PC-3 (cell line): Measurements from ENCODE around the gene WDR27. TPM values are rescaled to one million over a fixed set of nuclear protein-coding genes. Genes with fewer than 3 reads are reported as not detected.

Experiments
- ATAC-seq: fragments of 200-7000 bp; cut with Tn5 transposase; 2 replicates; pipeline ENCODE4 v1.9.1; 2020; ENCODE audit warnings: mild to moderate bottlenecking, moderate library complexity
- BruUV-seq: library from RNA; stranded (reverse); fragments of 400-500 nt; replicated peaks from 2 replicates; lab custom pipeline; 2021; lab: Mats Ljungman, UMichigan
- CTCF ChIA-PET: fragments of 300-600 bp; sonication (Branson Sonifier 250); formaldehyde crosslinking; loops from one replicate; lab custom pipeline; 2022; ENCODE audit warnings: antibody characterized with exemption; lab: Charles Lee
- POLR2A ChIA-PET: fragments of 300-600 bp; sonication (Branson Sonifier 250); formaldehyde crosslinking; loops from one replicate; lab custom pipeline; 2022; ENCODE audit warnings: antibody characterized with exemption; ENCODE audit not compliant: unreplicated experiment; lab: Charles Lee
- DNase-seq: peaks from one replicate; pipeline ENCODE4 v3.0.0-alpha.2; 2015
- H2AFZ ChIP-seq: fragments of 300-600 bp; sonication (generic); 2 replicates; pipeline ENCODE4 v1.6.0; 2016; ENCODE audit warnings: antibody characterized with exemption, low read length
- H3F3A ChIP-seq: fragments of 300-600 bp; sonication (generic); one replicate; pipeline ENCODE4 v1.6.0; 2017; ENCODE audit warnings: antibody characterized with exemption, low read length, control low read depth, mild to moderate bottlenecking; ENCODE audit not compliant: unreplicated experiment
- H3K27ac ChIP-seq: fragments of 300-600 bp; sonication (generic); 2 replicates; pipeline ENCODE4 v1.5.1; 2016; ENCODE audit warnings: mild to moderate bottlenecking, low read length
- H3K27me3 ChIP-seq: fragments of 300-600 bp; sonication (generic); 2 replicates; pipeline ENCODE4 v1.6.1; 2016; ENCODE audit warnings: low read length, mixed read lengths
- H3K36me3 ChIP-seq: fragments of 300-600 bp; sonication (generic); 2 replicates; pipeline ENCODE4 v1.6.1; 2016; ENCODE audit warnings: low read depth, mixed run types, low read length, mixed read lengths
- H3K4me1 ChIP-seq: fragments of 300-600 bp; sonication (generic); 2 replicates; pipeline ENCODE4 v1.5.1; 2016; ENCODE audit warnings: low read length; ENCODE audit not compliant: insufficient read depth
- H3K4me2 ChIP-seq: fragments of 300-600 bp; sonication (generic); 2 replicates; pipeline ENCODE4 v1.6.0; 2016; ENCODE audit warnings: low read length
- H3K4me3 ChIP-seq: fragments of 300-600 bp; sonication (generic); 2 replicates; pipeline ENCODE4 v1.5.1; 2016; ENCODE audit warnings: mild to moderate bottlenecking, low read length, mixed read lengths
- H3K79me2 ChIP-seq: fragments of 300-600 bp; sonication (generic); 2 replicates; pipeline ENCODE4 v1.6.1; 2017; ENCODE audit warnings: low read length, mixed read lengths
- H3K9ac ChIP-seq: fragments of 300-600 bp; sonication (generic); 2 replicates; pipeline ENCODE4 v1.6.0; 2016; ENCODE audit warnings: mild to moderate bottlenecking, low read length
- H3K9me2 ChIP-seq: fragments of 300-600 bp; sonication (generic); replicated peaks from 2 replicates; pipeline ENCODE4 v1.6.1; 2016; ENCODE audit warnings: mixed run types, low read length, mixed read lengths
- H3K9me3 ChIP-seq: fragments of 300-600 bp; sonication (generic); 2 replicates; pipeline ENCODE4 v1.6.1; 2016; ENCODE audit warnings: low read length, mixed read lengths
- H4K20me1 ChIP-seq: fragments of 300-600 bp; sonication (generic); 2 replicates; pipeline ENCODE4 v1.6.1; 2016; ENCODE audit warnings: low read length, mixed read lengths
- CTCF ChIP-seq: fragments of 300-600 bp; sonication (generic); conservative IDR thresholded peaks from 2 replicates; pipeline ENCODE4 v1.5.1; 2017; ENCODE audit warnings: antibody characterized with exemption, low read depth, mild to moderate bottlenecking, low read length
- EZH2 ChIP-seq: fragments of 300-600 bp; sonication (generic); IDR thresholded peaks from one replicate; pipeline ENCODE4 v1.6.1; 2017; ENCODE audit warnings: antibody characterized with exemption, mild to moderate bottlenecking, low read length; ENCODE audit not compliant: unreplicated experiment
- EZH2phosphoT487 ChIP-seq: fragments of 300-600 bp; sonication (generic); IDR thresholded peaks from 2 replicates; pipeline ENCODE4 v1.6.1; 2018; ENCODE audit warnings: mild to moderate bottlenecking, antibody characterized with exemption, low read length, borderline replicate concordance
- intact Hi-C: fragments of 100-400 bp; cut with micrococcal nuclease; formaldehyde crosslinking; loops from 2 replicates; pipeline ENCODE4 v1.9.0; 2023
- total RNA-seq: library from RNA; depleted of rRNA; stranded (reverse); fragments of >200 nt; gene quantifications from 2 replicates; pipeline ENCODE4 v1.2.3, GENCODE V29; 2014

The WDR27 gene
- total RNA-seq, 1 experiment from 2014 or later, result 20.0 TPM

GRCh38 chr6:169738204-169738975 is 36.6 kb upstream of the WDR27 start:
- no peaks in the 10 kb centered on the region for H3K9me2 ChIP-seq
- H3F3A ChIP-seq, result no peaks in the 10 kb centered on the region
- H3K4me1 ChIP-seq, result no peaks in the 10 kb centered on the region
- H3K27me3 ChIP-seq, result no peaks in the 10 kb centered on the region
- DNase-seq (no peak), ATAC-seq (no peak)
- no peak overlapping the region for H2AFZ ChIP-seq
- no peaks in the 10 kb centered on the region for H3K9me3 ChIP-seq
- no peak overlapping the region for H3K9ac ChIP-seq
- H4K20me1 ChIP-seq, result no peaks in the 10 kb centered on the region
- no peak overlapping the region for H3K4me3 ChIP-seq
- H3K36me3 ChIP-seq, result no peaks in the 10 kb centered on the region
- ChIA-PET CTCF (no interaction called here), POLR2A (no interaction called here)
- H3K79me2 ChIP-seq, result no peaks in the 10 kb centered on the region
- BruUV-seq, result no TSS peak
- intact Hi-C loops, result no loop called here
- no peak overlapping the region for H3K4me2 ChIP-seq
- no peak overlapping the region for H3K27ac ChIP-seq
- TF ChIP-seq CTCF, result no peak
- no peak for TF ChIP-seq EZH2phosphoT487
- TF ChIP-seq EZH2, result no peak

- ATAC-seq (no peak), DNase-seq (no peak)
- H3K9me3 ChIP-seq, result no peaks in the 10 kb centered on the region
- ChIA-PET CTCF (no interaction called here), POLR2A (no interaction called here)
- H3K4me2 ChIP-seq, result no peak overlapping the region
- H3K9me2 ChIP-seq, result no peaks in the 10 kb centered on the region
- no peak overlapping the region for H3K4me3 ChIP-seq
- H3K79me2 ChIP-seq, result no peaks in the 10 kb centered on the region
- no peak overlapping the region for H2AFZ ChIP-seq
- H3K9ac ChIP-seq, result no peak overlapping the region
- H3K27me3 ChIP-seq, result no peaks in the 10 kb centered on the region
- H3K4me1 ChIP-seq, result peaks cover 2% of the 10 kb centered on the region; the same call in 1 of the 2 replicates
- TF ChIP-seq EZH2phosphoT487, result no peak
- TF ChIP-seq EZH2, result no peak
- BruUV-seq, result no TSS peak
- no peaks in the 10 kb centered on the region for H3K36me3 ChIP-seq
- H3F3A ChIP-seq, result no peaks in the 10 kb centered on the region
- no peak overlapping the region for H3K27ac ChIP-seq
- H4K20me1 ChIP-seq, result no peaks in the 10 kb centered on the region
- intact Hi-C loops, result loop anchor here (10.0 kb wide), 1 partner anchor 825 kb away; the partner anchor contains the start of genes PSMB1 and TBP
These were observed 28.1 kb upstream of the WDR27 start for GRCh38 chr6:169729961-169730360.

DNA sequence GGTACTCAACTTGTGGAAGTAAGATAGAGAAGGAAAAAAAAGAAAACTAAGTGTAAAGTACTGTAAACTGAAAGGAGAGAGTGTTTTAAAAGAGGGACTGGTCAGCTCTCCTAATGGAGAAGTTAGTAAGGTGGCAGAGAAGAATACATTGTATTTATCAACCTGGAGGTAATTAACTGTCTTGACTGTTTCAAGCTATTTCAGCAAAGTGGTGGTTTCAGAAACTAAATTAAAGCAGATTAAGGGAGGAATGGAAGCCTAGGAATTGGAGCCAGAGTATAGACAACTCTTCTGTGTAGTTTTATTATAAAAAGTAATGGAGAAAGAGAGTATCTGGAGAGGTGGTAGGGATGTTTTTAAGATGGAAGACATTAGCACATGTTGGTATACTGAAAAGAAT is 25.1 kb upstream of the WDR27 start:
- BruUV-seq, result no TSS peak
- Histone ChIP-seq H3K4me1 (peaks cover 9% of the 10 kb centered on the region), H3K4me2 (no peak overlapping the region), H3K36me3 (no peaks in the 10 kb centered on the region), H2AFZ (no peak overlapping the region), H4K20me1 (no peaks in the 10 kb centered on the region), H3K27ac (no peak overlapping the region), H3K4me3 (no peak overlapping the region), H3K9ac (no peak overlapping the region), H3K9me2 (no peaks in the 10 kb centered on the region), H3K79me2 (peaks cover 11% of the 10 kb centered on the region), H3F3A (no peaks in the 10 kb centered on the region), H3K27me3 (no peaks in the 10 kb centered on the region), H3K9me3 (no peaks in the 10 kb centered on the region)
- POLR2A ChIA-PET, result no interaction called here
- intact Hi-C loops, result loop anchor here (10.0 kb wide), 1 partner anchor 828 kb away; the partner anchor contains the start of genes PSMB1 and TBP
- CTCF ChIA-PET, result no interaction called here
- ATAC-seq, result no peak
- TF ChIP-seq CTCF (no peak), EZH2phosphoT487 (no peak), EZH2 (no peak)
- DNase-seq, result no peak
